Measurements from ENCODE around the gene EXOC3L2.

Gene EXOC3L2

DNA sequence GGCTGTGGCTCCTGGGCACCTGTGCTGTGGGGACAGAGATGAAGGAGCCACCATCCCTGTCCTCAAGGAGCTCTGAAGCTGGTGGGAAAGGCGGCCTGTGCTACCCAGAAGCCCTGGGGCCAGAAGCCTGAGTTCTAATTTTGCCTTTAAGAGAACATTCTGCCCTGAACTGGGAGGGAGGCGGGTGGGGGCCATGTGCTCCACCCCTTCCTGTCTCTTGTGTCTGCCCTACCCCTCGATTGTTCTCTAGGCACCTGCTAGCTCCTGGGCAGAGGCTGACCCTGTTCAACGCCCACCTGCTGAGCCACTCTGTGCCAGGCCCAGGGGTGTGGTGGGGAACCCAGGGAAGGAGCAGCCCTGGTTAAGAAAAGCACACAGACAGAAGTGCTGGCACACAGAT lies 73.0 kb downstream of the EXOC3L2 start:
- H3K9me2 ChIP-seq (replicated peaks; ENCODE audit: insufficient read depth, low read length): no peaks in the 10 kb centered on the region
- no peaks in the 10 kb centered on the region for H3K27me3 ChIP-seq (ENCODE audit: low read length)
- TF ChIP-seq, protein P1, sequence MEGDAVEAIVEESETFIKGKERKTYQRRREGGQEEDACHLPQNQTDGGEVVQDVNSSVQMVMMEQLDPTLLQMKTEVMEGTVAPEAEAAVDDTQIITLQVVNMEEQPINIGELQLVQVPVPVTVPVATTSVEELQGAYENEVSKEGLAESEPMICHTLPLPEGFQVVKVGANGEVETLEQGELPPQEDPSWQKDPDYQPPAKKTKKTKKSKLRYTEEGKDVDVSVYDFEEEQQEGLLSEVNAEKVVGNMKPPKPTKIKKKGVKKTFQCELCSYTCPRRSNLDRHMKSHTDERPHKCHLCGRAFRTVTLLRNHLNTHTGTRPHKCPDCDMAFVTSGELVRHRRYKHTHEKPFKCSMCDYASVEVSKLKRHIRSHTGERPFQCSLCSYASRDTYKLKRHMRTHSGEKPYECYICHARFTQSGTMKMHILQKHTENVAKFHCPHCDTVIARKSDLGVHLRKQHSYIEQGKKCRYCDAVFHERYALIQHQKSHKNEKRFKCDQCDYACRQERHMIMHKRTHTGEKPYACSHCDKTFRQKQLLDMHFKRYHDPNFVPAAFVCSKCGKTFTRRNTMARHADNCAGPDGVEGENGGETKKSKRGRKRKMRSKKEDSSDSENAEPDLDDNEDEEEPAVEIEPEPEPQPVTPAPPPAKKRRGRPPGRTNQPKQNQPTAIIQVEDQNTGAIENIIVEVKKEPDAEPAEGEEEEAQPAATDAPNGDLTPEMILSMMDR (IDR thresholded peaks at IDR 0.05; ENCODE audit: insufficient read depth, low read length, poor library complexity, severe bottlenecking): no peak
- TF ChIP-seq EZH2phosphoT487 (conservative IDR thresholded peaks at IDR 0.05; ENCODE audit: low read length): no peak
- H2AFZ ChIP-seq (ENCODE audit: low read depth, low read length, severe bottlenecking): no peak overlapping the region
- no peaks in the 10 kb centered on the region for H4K20me1 ChIP-seq (ENCODE audit: low read depth, low read length)
- H3K9ac ChIP-seq (ENCODE audit: low read length): no peak overlapping the region
- no peak overlapping the region for H3K4me3 ChIP-seq (ENCODE audit: insufficient read depth, low read length, poor library complexity, severe bottlenecking)
- H3K9me3 ChIP-seq (ENCODE audit: insufficient read depth, low read length): no peaks in the 10 kb centered on the region
- H3K27ac ChIP-seq (ENCODE audit: low read depth, low read length): no peak overlapping the region
- no peaks in the 10 kb centered on the region for H3F3A ChIP-seq (ENCODE audit: insufficient read depth)
- no peak overlapping the region for H3K4me2 ChIP-seq (ENCODE audit: low read depth, low read length, poor library complexity, severe bottlenecking)
- H3K79me2 ChIP-seq (ENCODE audit: insufficient read depth, low read length): no peaks in the 10 kb centered on the region
- H3K36me3 ChIP-seq (ENCODE audit: low read length): no peaks in the 10 kb centered on the region

DNA sequence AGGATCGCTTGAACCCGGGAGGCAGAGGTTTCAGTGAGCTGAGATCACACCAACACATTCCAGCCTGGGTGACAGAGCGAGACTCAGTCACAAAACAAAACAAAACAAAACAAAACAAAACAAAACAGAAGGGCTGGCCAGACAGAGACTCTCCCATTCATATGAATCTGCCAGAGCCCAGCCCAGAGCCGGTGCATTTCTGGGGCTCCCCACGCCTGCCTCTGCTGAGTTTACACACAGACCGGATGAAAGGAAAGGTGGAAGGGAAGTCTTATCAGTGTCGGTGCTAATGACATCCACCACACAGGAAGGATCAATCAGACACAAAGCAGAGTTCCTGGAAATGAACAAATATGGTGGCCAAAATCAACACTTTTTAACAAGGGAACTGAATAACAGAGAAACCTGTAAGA lies 74.0 kb downstream of the EXOC3L2 start:
- H3F3A ChIP-seq (ENCODE audit: insufficient read depth): no peaks in the 10 kb centered on the region
- H3K4me3 ChIP-seq (ENCODE audit: insufficient read depth, low read length, poor library complexity, severe bottlenecking): no peak overlapping the region
- no peak overlapping the region for H3K4me2 ChIP-seq (ENCODE audit: low read depth, low read length, poor library complexity, severe bottlenecking)
- no peak overlapping the region for H3K27ac ChIP-seq (ENCODE audit: low read depth, low read length)
- no peak overlapping the region for H3K9ac ChIP-seq (ENCODE audit: low read length)
- no peaks in the 10 kb centered on the region for H4K20me1 ChIP-seq (ENCODE audit: low read depth, low read length)
- H2AFZ ChIP-seq (ENCODE audit: low read depth, low read length, severe bottlenecking): no peak overlapping the region
- H3K36me3 ChIP-seq (ENCODE audit: low read length): no peaks in the 10 kb centered on the region
- no peaks in the 10 kb centered on the region for H3K9me2 ChIP-seq (replicated peaks; ENCODE audit: insufficient read depth, low read length)
- H3K79me2 ChIP-seq (ENCODE audit: insufficient read depth, low read length): no peaks in the 10 kb centered on the region
- H3K27me3 ChIP-seq (ENCODE audit: low read length): no peaks in the 10 kb centered on the region
- no peaks in the 10 kb centered on the region for H3K9me3 ChIP-seq (ENCODE audit: insufficient read depth, low read length)
- TF ChIP-seq, protein P1 (IDR thresholded peaks at IDR 0.05; ENCODE audit: insufficient read depth, low read length, poor library complexity, severe bottlenecking): no peak
- TF ChIP-seq EZH2phosphoT487 (conservative IDR thresholded peaks at IDR 0.05; ENCODE audit: low read length): no peak

DNA sequence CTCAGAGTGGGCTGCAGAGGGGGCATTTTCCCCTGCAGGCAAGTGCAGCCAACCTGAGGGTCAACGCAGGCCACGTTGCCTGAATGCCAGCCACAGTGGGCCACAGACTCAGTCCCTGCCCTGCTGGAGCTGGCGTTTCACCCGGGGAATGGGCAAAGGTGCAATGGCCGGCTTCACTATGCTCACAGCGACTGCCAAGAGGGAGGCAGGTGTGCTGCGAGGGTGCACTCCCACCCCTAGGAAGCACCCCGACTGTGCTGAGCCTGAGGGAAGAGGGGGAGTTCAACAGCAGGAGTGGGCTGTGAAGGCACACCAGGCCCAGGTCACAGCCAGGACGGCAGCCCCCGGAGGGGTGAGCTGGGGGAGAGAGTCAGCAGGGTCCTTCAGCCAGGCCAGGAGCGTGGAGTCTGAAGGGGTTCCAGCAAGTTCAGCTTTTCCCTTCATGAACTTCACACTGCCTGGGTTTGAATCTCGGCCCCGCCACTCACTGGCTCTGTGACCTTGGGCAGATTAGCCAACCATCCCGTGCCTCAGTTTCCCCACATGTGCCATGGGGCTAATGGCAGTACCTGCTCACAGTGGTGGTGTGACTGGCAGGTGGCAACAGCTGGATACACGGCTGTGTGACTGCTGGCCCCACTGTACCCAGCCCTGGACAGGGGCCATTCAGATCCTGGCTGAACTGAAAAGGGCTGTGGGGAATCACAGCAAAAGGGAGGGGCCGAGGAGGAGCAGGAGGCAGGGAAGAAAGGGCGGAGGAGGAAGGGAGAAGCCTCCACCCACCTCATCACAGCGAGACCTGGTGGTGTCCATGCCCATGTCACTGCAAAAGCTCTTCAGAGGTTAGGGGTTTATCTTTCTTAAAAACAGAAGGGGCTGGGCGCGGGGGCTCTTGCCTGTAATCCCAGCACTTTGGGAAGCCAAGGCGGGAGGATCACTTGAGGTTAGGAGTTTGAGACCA lies 74.8 kb downstream of the EXOC3L2 start:
- H2AFZ ChIP-seq (ENCODE audit: low read depth, low read length, severe bottlenecking): no peak overlapping the region
- no peaks in the 10 kb centered on the region for H3K79me2 ChIP-seq (ENCODE audit: insufficient read depth, low read length)
- no peak overlapping the region for H3K27ac ChIP-seq (ENCODE audit: low read depth, low read length)
- no peaks in the 10 kb centered on the region for H3K9me3 ChIP-seq (ENCODE audit: insufficient read depth, low read length)
- no peaks in the 10 kb centered on the region for H3F3A ChIP-seq (ENCODE audit: insufficient read depth)
- H3K4me2 ChIP-seq (ENCODE audit: low read depth, low read length, poor library complexity, severe bottlenecking): no peak overlapping the region
- no peak for TF ChIP-seq EZH2phosphoT487 (conservative IDR thresholded peaks at IDR 0.05; ENCODE audit: low read length)
- TF ChIP-seq, protein P1 (IDR thresholded peaks at IDR 0.05; ENCODE audit: insufficient read depth, low read length, poor library complexity, severe bottlenecking): no peak
- H3K9ac ChIP-seq (ENCODE audit: low read length): no peak overlapping the region
- no peaks in the 10 kb centered on the region for H3K9me2 ChIP-seq (replicated peaks; ENCODE audit: insufficient read depth, low read length)
- H4K20me1 ChIP-seq (ENCODE audit: low read depth, low read length): no peaks in the 10 kb centered on the region
- H3K4me3 ChIP-seq (ENCODE audit: insufficient read depth, low read length, poor library complexity, severe bottlenecking): no peak overlapping the region
- H3K36me3 ChIP-seq (ENCODE audit: low read length): no peaks in the 10 kb centered on the region
- H3K27me3 ChIP-seq (ENCODE audit: low read length): no peaks in the 10 kb centered on the region

Measured in SU-DHL-6 (cell line).